Stimulated activated memory B cell treated with anti-CD40 and anti-IgM and Interleukin-4, amounts not matched to agents 10 μg/mL and 1 μg/mL and 100 μg/mL, for 72 hours (primary cell): Measurements from ENCODE around the gene GH2.
"Not testable (repeated sequence)": the region's sequence is repeated elsewhere in the genome, so short reads cannot be mapped to it uniquely, and the experiment has no call there.

Source experiments
- ATAC-seq: fragments of 150-1000 bp; cut with Tn5 transposase; 2 replicates; pipeline ENCODE4 v1.10.0; 2021
- H3K27ac Mint-ChIP-seq: one replicate; pipeline ENCODE4 v1.8.0; 2022; ENCODE audit warnings: mild to moderate bottlenecking, mixed read lengths
- H3K27me3 Mint-ChIP-seq: one replicate; pipeline ENCODE4 v1.8.0; 2022; ENCODE audit warnings: mixed read lengths
- H3K36me3 Mint-ChIP-seq: one replicate; pipeline ENCODE4 v1.8.0; 2022; ENCODE audit warnings: mixed read lengths
- H3K4me1 Mint-ChIP-seq: one replicate; pipeline ENCODE4 v1.8.0; 2022; ENCODE audit warnings: mixed read lengths
- H3K4me3 Mint-ChIP-seq: one replicate; pipeline ENCODE4 v1.8.0; 2022; ENCODE audit warnings: mild to moderate bottlenecking, moderate library complexity, mixed read lengths
- H3K9me3 Mint-ChIP-seq: one replicate; pipeline ENCODE4 v1.8.0; 2022; ENCODE audit warnings: mixed read lengths

The GH2 gene

DNA sequence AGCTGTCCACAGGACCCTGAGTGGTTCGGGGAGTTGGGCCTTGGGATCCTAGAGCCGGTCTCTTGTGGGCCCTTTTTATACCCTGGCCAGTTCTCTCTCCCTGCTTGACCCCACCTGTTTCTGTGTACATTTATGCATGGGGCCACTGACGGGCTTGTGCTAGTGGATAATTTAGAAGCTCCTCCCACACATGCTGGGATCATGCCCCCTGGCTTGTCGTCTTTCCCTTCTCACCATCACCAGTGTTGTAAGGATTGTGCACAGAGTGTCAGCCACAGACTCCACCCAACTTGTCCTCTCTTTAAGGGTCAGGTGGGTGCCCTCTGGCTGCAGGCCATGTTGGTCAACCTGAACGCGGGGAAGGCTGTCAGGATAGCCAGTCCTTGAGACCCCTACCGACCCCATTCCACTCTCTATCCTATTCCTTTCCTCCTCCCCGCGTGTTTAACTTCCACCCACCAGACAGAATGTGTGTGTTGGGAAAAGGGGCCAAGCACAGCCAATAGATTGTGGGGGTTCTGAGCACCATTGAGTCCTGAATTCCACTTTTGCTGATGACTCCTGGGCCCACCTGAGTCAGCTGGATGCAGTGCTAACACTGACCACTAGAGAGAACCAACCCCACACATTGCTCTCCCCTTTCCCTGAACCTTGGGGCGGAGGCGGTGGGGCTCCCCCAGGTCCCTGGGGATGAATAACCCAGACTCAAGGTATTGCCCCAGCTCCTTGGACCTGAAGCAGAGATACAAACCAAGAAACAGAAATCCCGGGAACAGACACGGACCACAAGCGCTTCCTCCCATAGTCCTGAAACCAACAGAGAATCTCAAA lies 15.0 kb upstream of the GH2 start, which contains the start of gene CSH1:
Gene CSH1 (minus strand): TSS at position 51 of the 831 bp plus-strand sequence. CDS start 63 bp downstream, outside the sequence.
- ATAC-seq = peak; percentile 44
- H3K27me3 Mint-ChIP-seq = peaks cover 19% of the 10 kb centered on the region
- H3K4me1 Mint-ChIP-seq = peaks cover 17% of the 10 kb centered on the region
- not testable (repeated sequence) for H3K36me3 Mint-ChIP-seq, H3K4me3 Mint-ChIP-seq, H3K27ac Mint-ChIP-seq, H3K9me3 Mint-ChIP-seq

DNA sequence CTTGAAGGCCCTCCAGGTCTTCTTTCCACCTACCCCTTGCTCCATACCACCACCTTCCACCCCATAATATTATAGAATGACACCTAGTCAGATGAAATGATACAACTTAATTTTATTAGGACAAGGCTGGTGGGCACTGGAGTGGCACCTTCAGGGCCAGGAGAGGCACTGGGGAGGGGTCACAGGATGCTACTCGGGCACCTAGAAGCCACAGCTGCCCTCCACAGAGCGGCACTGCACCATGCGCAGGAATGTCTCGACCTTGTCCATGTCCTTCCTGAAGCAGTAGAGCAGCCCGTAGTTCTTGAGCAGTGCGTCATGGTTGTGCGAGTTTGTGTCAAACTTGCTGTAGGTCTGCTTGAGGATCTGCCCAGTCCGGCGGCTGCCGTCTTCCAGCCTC lies 13.1 kb upstream of the GH2 start:
- Mint-ChIP-seq H3K4me1 (peaks cover 15% of the 10 kb centered on the region), H3K27me3 (peaks cover 10% of the 10 kb centered on the region)
- not testable (repeated sequence) for H3K27ac Mint-ChIP-seq, H3K36me3 Mint-ChIP-seq, H3K9me3 Mint-ChIP-seq, H3K4me3 Mint-ChIP-seq, ATAC-seq

DNA sequence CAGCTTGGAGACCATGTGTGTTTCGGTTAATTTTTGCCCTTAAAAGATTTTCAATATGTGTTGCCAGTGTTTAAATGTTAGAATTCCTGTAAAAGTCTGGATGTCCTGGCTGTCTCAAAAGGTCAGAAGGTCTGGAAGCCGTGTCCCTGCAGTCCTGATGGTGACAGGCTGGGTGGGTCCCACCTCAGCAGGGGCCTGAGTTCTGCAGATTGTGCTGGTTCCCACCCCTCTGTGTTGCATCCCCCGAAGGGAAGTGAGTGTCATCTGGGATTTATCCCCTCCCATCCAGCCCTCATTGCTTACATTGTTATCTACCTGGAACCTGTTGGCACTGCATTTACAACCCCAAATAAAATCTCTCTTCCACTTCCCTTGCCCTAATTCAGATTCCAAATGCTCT lies 12.3 kb upstream of the GH2 start:
- not testable (repeated sequence) for H3K27ac Mint-ChIP-seq, H3K4me3 Mint-ChIP-seq, H3K9me3 Mint-ChIP-seq, H3K36me3 Mint-ChIP-seq, ATAC-seq
- Mint-ChIP-seq H3K27me3 (peaks cover 10% of the 10 kb centered on the region), H3K4me1 (peaks cover 12% of the 10 kb centered on the region)

DNA sequence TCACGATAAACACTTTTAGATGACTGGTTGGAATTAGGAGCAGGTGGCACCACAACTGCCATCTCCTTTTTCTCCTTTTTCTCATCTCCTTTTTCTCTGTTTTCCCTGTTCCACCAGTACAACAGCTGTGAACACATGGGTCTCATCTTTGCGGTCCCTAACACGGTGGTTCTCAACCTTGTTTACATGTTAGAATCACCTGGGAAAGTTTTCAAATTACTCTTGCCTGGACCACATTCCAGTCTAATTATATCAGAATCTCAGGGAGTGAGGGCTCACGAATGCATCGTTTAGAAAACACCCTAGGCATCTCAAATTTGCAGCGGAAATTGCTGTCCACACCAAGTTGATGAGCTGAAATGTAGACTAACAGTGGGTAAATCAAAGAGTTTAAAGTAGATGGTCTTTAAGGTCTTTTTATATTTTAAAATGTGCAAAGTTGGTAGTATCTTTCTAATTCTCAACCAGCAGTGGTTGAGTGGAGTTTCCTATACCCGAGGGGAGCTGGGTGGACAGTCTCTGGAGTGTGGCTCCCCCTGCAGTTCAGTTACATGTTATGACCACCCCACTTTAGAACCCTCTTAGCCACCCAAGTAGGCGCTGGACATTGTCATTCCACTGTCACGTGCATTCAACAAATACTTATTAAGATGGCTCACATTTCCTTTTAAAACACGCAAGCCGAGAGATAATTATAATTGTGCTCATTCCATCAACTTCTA lies 10.7 kb upstream of the GH2 start:
- H3K9me3 Mint-ChIP-seq, H3K27me3 Mint-ChIP-seq, H3K36me3 Mint-ChIP-seq, H3K4me3 Mint-ChIP-seq, ATAC-seq, H3K27ac Mint-ChIP-seq: not testable (repeated sequence)
- peaks cover 14% of the 10 kb centered on the region for H3K4me1 Mint-ChIP-seq

DNA sequence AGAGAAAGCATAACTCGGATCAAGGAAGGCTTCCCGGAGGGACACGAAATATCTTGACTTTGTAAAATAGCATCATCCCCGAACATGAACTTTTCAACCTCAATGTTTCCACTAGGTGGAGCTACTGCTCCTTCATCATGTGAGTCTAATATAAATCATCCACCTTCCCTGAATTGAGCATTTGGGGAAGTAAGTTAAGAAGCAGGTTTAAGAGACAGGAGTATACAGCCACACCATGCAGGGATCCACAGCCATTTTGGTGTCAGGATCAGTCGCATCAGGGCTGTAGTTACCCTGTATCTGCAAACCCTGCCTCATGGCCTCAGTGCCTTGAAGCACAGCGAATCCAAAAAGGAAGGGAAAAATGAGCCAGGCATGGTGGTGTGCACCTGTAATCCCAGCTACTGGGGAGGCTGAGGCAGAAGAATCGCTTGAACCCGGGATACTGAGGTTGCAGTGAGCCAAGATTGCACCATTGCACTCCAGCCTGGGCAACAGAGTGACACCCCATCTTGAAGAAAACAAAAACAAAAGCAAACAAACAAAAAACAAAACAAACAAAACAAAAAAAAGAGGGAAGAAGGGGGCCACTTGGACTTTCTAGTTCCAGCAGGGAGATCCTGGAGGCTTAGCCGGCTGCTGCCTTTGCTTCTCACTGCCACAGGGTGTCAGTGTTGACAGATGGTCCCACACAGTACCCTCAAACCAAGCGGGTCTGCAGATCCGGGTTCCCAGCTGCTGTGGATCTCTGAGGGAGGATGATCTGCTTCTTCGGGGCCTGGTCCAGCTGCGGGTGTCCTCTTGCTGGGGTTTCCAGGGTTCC lies 7.5 kb upstream of the GH2 start:
- not testable (repeated sequence) for H3K36me3 Mint-ChIP-seq

DNA sequence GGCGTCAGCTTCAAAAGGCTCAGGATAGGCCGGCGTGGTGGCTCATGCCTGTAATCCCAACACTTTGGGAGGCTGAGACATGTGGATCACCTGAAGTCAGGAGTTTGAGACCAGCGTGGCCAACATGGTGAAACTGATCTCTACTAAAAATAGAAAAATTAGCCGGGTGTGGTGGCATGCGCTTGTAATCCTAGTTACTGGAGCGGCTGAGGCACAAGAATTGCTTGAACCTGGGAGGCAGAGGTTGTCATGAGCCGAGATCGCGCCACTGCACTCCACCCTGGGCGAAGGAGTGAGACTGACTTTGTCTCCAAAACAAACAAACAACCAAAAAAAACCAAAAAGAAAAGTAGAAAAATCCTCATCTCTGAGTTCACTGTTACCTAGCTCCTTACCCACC lies 3.4 kb upstream of the GH2 start:
- not testable (repeated sequence) for H3K9me3 Mint-ChIP-seq, ATAC-seq, H3K4me3 Mint-ChIP-seq, H3K36me3 Mint-ChIP-seq, H3K27ac Mint-ChIP-seq, H3K27me3 Mint-ChIP-seq
- H3K4me1 Mint-ChIP-seq = peaks cover 22% of the 10 kb centered on the region

More for the DNA sequence above, 7.5 kb upstream of the GH2 start:
- peak; percentile 83 for ATAC-seq
- H3K4me3 Mint-ChIP-seq, H3K9me3 Mint-ChIP-seq, H3K27me3 Mint-ChIP-seq, H3K27ac Mint-ChIP-seq: not testable (repeated sequence)
- peaks cover 15% of the 10 kb centered on the region for H3K4me1 Mint-ChIP-seq

DNA sequence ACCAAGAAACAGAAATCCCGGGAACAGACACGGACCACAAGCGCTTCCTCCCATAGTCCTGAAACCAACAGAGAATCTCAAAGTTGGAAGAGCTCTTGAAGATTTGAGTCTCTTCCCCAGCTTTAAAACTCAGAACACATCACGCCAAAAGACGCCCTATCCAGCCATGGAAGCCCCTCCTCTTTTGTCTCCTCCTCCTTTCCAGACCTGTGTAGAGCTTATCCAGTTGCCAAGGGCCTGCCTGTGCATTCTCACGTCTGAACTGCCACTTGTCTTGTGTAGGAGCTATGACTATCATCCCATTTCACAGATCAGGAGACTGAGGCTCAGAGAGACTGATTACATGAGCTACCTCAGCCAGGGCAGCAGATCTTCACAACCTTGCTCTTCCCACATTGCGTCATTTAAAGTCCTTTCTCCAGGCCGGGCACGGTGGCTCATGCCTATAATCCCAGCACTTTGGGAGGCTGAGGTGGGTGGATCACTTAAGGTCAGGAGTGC lies 932 bp upstream of the GH2 start:
- H3K36me3 Mint-ChIP-seq, H3K4me3 Mint-ChIP-seq, H3K27me3 Mint-ChIP-seq, ATAC-seq, H3K27ac Mint-ChIP-seq, H3K9me3 Mint-ChIP-seq: not testable (repeated sequence)
- peaks cover 31% of the 10 kb centered on the region for H3K4me1 Mint-ChIP-seq

DNA sequence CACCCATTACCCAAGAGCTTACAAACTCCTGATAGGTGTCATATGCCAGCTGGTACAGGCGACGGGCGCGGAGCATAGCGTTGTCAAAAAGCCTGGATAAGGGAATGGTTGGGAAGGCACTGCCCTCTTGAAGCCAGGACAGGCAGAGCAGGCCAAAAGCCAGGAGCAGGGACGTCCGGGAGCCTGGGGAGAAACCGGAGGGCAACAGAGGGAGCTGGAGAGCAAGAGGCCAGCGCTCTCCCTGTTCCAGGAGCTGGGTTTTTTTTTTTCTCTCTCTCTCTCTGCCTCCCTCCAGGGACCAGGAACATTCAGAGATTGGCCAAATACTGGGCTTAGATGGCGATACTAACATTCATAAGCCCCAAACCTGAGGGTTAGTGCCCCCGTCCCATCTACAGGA lies 407 bp downstream of the GH2 start:
- not testable (repeated sequence) for H3K27ac Mint-ChIP-seq, H3K36me3 Mint-ChIP-seq, ATAC-seq, H3K9me3 Mint-ChIP-seq, H3K4me3 Mint-ChIP-seq, H3K27me3 Mint-ChIP-seq
- H3K4me1 Mint-ChIP-seq = peaks cover 31% of the 10 kb centered on the region

DNA sequence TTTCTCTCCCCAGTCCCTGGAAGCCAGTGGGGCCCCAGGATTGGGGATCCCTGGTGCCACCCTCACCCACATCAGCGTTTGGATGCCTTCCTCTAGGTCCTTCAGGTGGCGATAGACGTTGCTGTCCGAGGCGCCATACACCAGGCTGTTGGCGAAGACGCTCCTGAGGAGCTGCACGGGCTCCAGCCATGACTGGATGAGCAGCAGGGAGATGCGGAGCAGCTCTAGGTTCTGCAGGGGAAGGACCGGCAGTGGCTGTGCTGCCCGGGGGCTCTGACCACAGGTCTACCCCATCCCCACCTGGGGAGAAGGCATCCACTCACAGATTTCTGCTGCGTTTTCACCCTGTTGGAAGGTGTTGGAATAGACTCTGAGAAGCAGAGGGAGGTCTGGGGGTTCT lies 1.0 kb downstream of the GH2 start:
- ATAC-seq = no peak
- Mint-ChIP-seq H3K4me1 (peaks cover 31% of the 10 kb centered on the region), H3K27ac (no peak overlapping the region), H3K4me3 (no peak overlapping the region), H3K36me3 (no peaks in the 10 kb centered on the region), H3K27me3 (peaks cover 2% of the 10 kb centered on the region), H3K9me3 (no peaks in the 10 kb centered on the region)

DNA sequence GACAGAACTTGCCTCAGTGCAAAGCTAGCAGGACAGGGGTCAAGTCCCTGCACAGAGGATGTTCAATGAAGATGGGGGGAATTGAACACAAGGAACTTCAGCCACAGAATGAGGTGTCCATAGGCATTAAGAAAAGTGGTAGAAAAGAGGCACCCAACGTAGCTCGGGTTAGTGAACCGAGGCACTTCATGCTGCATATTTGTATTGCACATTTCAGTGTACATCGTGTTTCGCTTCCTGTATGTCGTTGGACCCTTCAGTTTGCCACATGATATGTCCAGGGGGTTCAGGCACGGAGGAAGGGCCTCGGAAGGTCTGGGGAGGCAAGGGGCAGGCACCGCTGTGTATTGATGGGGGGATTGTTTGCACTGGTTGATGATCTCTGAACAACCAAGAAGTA lies 3.3 kb downstream of the GH2 start:
- not testable (repeated sequence) for H3K36me3 Mint-ChIP-seq, H3K9me3 Mint-ChIP-seq
- Mint-ChIP-seq H3K27me3 (peaks cover 11% of the 10 kb centered on the region), H3K4me1 (peaks cover 27% of the 10 kb centered on the region), H3K4me3 (peak overlapping the region; percentile 49), H3K27ac (peak overlapping the region; percentile 9)
- peak; percentile 66 for ATAC-seq

DNA sequence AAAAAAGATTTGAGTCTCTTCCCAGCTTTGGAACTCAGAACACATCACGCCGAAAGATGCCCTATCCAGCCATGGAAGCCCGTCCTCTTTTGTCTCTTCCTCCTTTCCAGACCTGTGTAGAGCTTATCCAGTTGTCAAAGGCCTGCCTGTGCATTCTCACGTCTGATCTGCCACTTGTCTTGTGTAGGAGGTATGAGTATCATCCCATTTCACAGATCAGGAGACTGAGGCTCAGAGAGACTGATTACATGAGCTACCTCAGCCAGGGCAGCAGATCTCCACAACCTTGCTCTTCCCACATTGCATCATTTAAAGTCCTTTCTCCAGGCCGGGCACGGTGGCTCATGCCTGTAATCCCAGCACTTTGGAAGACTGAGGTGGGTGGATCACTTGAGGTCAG lies 7.1 kb downstream of the GH2 start:
- peaks cover 21% of the 10 kb centered on the region for H3K4me1 Mint-ChIP-seq
- H3K9me3 Mint-ChIP-seq, H3K27ac Mint-ChIP-seq, H3K4me3 Mint-ChIP-seq, ATAC-seq, H3K36me3 Mint-ChIP-seq: not testable (repeated sequence)
- H3K27me3 Mint-ChIP-seq = peaks cover 11% of the 10 kb centered on the region

DNA sequence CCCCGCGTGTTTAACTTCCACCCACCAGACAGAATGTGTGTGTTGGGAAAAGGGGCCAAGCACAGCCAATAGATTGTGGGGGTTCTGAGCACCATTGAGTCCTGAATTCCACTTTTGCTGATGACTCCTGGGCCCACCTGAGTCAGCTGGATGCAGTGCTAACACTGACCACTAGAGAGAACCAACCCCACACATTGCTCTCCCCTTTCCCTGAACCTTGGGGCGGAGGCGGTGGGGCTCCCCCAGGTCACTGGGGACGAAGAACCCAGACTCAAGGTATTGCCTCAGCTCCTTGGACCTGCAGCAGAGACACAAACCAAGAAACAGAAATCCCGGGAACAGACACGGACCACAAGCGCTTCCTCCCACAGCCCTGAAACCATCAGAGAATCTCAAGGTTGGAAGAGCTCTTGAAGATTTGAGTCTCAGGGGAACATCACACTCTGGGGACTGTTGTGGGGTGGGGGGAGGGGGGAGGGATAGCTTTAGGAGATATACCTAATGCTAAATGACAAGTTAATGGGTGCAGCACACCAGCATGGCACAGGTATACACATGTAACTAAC lies 7.6 kb downstream of the GH2 start:
- H3K36me3 Mint-ChIP-seq, ATAC-seq, H3K9me3 Mint-ChIP-seq, H3K4me3 Mint-ChIP-seq, H3K27ac Mint-ChIP-seq: not testable (repeated sequence)
- peaks cover 21% of the 10 kb centered on the region for H3K4me1 Mint-ChIP-seq
- H3K27me3 Mint-ChIP-seq = peaks cover 11% of the 10 kb centered on the region

DNA sequence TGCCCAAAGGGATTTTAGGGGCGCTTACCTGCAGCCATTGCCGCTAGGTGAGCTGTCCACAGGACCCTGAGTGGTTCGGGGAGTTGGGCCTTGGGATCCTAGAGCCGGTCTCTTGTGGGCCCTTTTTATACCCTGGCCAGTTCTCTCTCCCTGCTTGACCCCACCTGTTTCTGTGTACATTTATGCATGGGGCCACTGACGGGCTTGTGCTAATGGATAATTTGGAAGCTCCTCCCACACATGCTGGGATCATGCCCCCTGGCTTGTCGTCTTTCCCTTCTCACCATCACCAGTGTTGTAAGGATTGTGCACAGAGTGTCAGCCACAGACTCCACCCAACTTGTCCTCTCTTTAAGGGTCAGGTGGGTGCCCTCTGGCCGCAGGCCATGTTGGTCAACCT lies 8.2 kb downstream of the GH2 start, which contains the start of gene CSH2:
Gene CSH2 (minus strand): TSS at position 101 of the 400 bp plus-strand sequence. CDS start 63 bp downstream, at position 38.
- not testable (repeated sequence) for H3K27ac Mint-ChIP-seq, ATAC-seq, H3K36me3 Mint-ChIP-seq, H3K9me3 Mint-ChIP-seq, H3K4me3 Mint-ChIP-seq
- Mint-ChIP-seq H3K4me1 (peaks cover 15% of the 10 kb centered on the region), H3K27me3 (peaks cover 11% of the 10 kb centered on the region)

DNA sequence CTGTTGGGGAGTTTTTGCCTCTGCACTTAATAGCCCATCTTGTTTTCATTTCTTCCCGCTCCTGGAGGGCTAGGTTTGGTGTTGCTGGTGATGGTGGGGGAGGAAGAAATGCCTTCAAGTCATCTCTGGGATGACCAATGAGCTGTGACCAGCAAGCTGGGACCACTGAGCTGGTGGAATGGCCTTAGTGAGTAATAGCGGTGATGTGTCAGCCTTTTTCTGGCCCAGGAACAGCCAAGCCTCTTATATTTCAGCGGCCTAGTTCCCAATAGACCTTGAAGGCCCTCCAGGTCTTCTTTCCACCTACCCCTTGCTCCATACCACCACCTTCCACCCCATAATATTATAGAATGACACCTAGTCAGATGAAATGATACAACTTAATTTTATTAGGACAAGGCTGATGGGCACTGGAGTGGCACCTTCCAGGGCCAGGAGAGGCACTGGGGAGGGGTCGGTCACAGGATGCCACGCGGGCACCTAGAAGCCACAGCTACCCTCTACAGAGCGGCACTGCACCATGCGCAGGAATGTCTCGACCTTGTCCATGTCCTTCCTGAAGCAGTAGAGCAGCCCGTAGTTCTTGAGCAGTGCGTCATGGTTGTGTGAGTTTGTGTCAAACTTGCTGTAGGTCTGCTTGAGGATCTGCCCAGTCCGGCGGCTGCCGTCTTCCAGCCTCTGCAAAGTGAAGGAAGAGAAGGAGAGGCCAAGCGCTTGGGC lies 9.9 kb downstream of the GH2 start:
- H3K9me3 Mint-ChIP-seq = not testable (repeated sequence)

More for the DNA sequence above, 9.9 kb downstream of the GH2 start:
- H3K27ac Mint-ChIP-seq, H3K4me1 Mint-ChIP-seq, ATAC-seq, H3K4me3 Mint-ChIP-seq, H3K36me3 Mint-ChIP-seq: not testable (repeated sequence)
- peaks cover 11% of the 10 kb centered on the region for H3K27me3 Mint-ChIP-seq
